Measurements from ENCODE around the gene CST8.

- TF ChIP-seq REST (IDR thresholded peaks at IDR 0.05) = no peak
- TF ChIP-seq RFX5 (IDR thresholded peaks at IDR 0.05) = no peak
- TF ChIP-seq POLR2A (IDR thresholded peaks at IDR 0.05; ENCODE audit: low read length) = no peak
- TF ChIP-seq, protein P1, sequence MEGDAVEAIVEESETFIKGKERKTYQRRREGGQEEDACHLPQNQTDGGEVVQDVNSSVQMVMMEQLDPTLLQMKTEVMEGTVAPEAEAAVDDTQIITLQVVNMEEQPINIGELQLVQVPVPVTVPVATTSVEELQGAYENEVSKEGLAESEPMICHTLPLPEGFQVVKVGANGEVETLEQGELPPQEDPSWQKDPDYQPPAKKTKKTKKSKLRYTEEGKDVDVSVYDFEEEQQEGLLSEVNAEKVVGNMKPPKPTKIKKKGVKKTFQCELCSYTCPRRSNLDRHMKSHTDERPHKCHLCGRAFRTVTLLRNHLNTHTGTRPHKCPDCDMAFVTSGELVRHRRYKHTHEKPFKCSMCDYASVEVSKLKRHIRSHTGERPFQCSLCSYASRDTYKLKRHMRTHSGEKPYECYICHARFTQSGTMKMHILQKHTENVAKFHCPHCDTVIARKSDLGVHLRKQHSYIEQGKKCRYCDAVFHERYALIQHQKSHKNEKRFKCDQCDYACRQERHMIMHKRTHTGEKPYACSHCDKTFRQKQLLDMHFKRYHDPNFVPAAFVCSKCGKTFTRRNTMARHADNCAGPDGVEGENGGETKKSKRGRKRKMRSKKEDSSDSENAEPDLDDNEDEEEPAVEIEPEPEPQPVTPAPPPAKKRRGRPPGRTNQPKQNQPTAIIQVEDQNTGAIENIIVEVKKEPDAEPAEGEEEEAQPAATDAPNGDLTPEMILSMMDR (IDR thresholded peaks at IDR 0.05) = peak; percentile 89
- TF ChIP-seq PHF8 (IDR thresholded peaks at IDR 0.05; ENCODE audit: borderline replicate concordance, low read depth) = no peak
- no peak for TF ChIP-seq EP300 (IDR thresholded peaks at IDR 0.05)
- TF ChIP-seq CBX8 (IDR thresholded peaks at IDR 0.05) = no peak
Measured at GRCh38 chr20:23441850-23442313, 49.0 kb upstream of the CST8 start.

All from A549 (cell line).